Sigmoid colon (tissue), 7 donors: ENCODE data around the gene SCAI. TPM values are rescaled to one million over a fixed set of nuclear protein-coding genes. Genes with fewer than 3 reads are reported as not detected.
A peak's percentile ranks its signal among the peaks of the same experiment; 100 is the strongest.

Experiments used
- DNase-seq: peaks from one replicate; pipeline ENCODE4 v3.0.0-alpha.2; 2019
- H3K27ac ChIP-seq, 4 donors: fragments of 200-600 bp; sonication (generic); one replicate each; pipeline ENCODE4 v1.5.1; 2016 to 2019; ENCODE audit warnings: mild to moderate bottlenecking in 1 of 4
- H3K27me3 ChIP-seq, 3 donors: fragments of 200-600 bp; sonication (generic); one replicate each; pipeline ENCODE4 v1.5.1; 2019; ENCODE audit warnings: mild to moderate bottlenecking in 1 of 3
- H3K36me3 ChIP-seq, 4 donors: fragments of 200-600 bp; sonication (generic); one replicate each; pipeline ENCODE4 v1.5.1; 2016 to 2019
- H3K4me1 ChIP-seq, 4 donors: fragments of 200-600 bp; sonication (generic); one replicate each; pipeline ENCODE4 v1.5.1; 2017 to 2019
- H3K4me3 ChIP-seq, 4 donors: fragments of 200-600 bp; sonication (generic); one replicate each; pipeline ENCODE4 v1.5.1; 2017 to 2019; ENCODE audit warnings: mild to moderate bottlenecking in 2 of 4, moderate library complexity in 1 of 4
- H3K9me3 ChIP-seq, 4 donors: fragments of 200-600 bp in 3 of 4; sonication (generic) in 3 of 4; one replicate each; pipeline versions ENCODE4 v1.5.1 to v1.6.1; 2013 to 2019
- EP300 ChIP-seq, 4 donors: sonication (generic); formaldehyde crosslinking; IDR thresholded peaks; one replicate each; pipeline ENCODE4 v1.6.1; 2017; ENCODE audit warnings: antibody characterized with exemption in 4 of 4
- POLR2A ChIP-seq, 2 donors: fragments of 450-650 bp; IDR thresholded peaks; one replicate each; pipeline ENCODE4 v1.6.1; 2016; ENCODE audit warnings: antibody characterized with exemption in 2 of 2, mild to moderate bottlenecking in 2 of 2, moderate library complexity in 2 of 2
- POLR2AphosphoS5 ChIP-seq, 4 donors: sonication (generic); formaldehyde crosslinking; IDR thresholded peaks; one replicate each; pipeline ENCODE4 v1.6.1; 2017; ENCODE audit warnings: antibody characterized with exemption in 4 of 4
- WGBS, 2 donors: extraction: QIAGEN DNeasy Blood & Tissue Kit; methylation state at CpG; one replicate each; pipeline ENCODE4 v1.1.7; 2013; 5-methylcytosine and 5-hydroxymethylcytosine counted together
- intact Hi-C: fragments of 100-400 bp; cut with DNase I; formaldehyde crosslinking; loops from one replicate; pipeline ENCODE4 v1.15.1; 2023
- polyA plus RNA-seq, 3 donors: library from polyadenylated mRNA; stranded (reverse); fragments of 200-250 nt; gene quantifications; one replicate each; pipeline ENCODE4 v1.2.3, GENCODE V29; 2013
- total RNA-seq, 4 donors: library from RNA; depleted of rRNA; stranded (reverse); fragments of >200 nt; gene quantifications; one replicate each; pipeline ENCODE4 v1.1.0, GENCODE V29; 2016
- TF ChIP-seq, protein P1 (sequence below), 4 experiments: fragments of 450-650 bp in 3 of 4; fragments of 200-600 bp in 1 of 4; IDR thresholded peaks; one replicate each; pipeline ENCODE4 v1.5.1; 2016 to 2019; ENCODE audit warnings: antibody characterized with exemption in 4 of 4, mild to moderate bottlenecking in 3 of 4, moderate library complexity in 2 of 4
- donor health status: healthy with polysubstance abuse.
- donor health status: Bipolar disorder and iron deficiency.
- donor health status: healthy.

The SCAI gene
- total and polyA plus RNA-seq, 7 donors = under 0.01 to 15.8 (median 5.4) TPM

DNA sequence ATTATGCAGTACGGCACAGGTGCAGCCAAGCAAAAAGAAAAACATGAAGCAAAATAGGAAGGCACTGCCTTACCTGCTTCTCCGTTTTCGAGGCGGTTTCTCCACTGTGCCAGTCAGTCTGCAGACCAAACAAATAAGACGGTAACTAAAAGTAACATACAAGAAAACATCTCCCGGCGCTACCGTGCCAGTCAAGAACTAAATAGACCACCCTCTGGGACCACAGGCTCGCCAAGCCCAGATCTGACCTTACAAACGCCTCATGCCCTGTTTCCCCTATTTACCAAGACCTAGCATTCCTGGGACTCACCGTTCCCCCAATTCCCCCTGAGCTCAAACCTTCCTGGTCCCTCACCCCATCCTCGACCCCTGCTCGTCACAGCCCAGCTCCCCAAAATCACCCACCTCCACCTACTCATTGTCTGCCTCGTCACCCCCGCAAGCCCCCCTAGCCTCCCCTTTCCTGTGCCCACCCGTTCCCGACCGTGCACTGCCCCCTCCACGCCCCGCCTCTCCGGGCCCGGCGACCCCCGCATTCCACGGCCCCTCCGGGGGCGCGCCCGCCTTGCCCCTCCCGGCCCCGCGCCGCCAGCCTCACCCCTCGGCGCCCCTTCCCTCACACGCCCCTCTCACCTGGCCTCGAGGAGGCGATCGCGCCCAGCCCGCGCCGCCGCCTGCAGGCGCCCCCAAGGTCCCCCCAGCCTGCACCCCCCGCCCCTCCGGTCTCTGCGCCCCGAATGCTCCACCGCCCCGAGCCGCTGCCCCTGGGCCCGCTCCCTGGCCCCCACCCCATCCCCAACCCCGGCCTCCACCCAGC is 560 bp downstream of the SCAI start:
- peak overlapping the region; percentile 73 to 96 (median 86) for H3K4me3 ChIP-seq
- TF ChIP-seq, protein P1, sequence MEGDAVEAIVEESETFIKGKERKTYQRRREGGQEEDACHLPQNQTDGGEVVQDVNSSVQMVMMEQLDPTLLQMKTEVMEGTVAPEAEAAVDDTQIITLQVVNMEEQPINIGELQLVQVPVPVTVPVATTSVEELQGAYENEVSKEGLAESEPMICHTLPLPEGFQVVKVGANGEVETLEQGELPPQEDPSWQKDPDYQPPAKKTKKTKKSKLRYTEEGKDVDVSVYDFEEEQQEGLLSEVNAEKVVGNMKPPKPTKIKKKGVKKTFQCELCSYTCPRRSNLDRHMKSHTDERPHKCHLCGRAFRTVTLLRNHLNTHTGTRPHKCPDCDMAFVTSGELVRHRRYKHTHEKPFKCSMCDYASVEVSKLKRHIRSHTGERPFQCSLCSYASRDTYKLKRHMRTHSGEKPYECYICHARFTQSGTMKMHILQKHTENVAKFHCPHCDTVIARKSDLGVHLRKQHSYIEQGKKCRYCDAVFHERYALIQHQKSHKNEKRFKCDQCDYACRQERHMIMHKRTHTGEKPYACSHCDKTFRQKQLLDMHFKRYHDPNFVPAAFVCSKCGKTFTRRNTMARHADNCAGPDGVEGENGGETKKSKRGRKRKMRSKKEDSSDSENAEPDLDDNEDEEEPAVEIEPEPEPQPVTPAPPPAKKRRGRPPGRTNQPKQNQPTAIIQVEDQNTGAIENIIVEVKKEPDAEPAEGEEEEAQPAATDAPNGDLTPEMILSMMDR (IDR thresholded peaks at IDR 0.05) = no peak
- TF ChIP-seq POLR2AphosphoS5 (IDR thresholded peaks at IDR 0.05) (no peak), EP300 (IDR thresholded peaks at IDR 0.05) (no peak), POLR2A (IDR thresholded peaks at IDR 0.05) (no peak)
- no peaks in the 10 kb centered on the region for H3K9me3 ChIP-seq
- H3K36me3 ChIP-seq = no peaks in the 10 kb centered on the region
- peak overlapping the region; percentile 83 to 87 (median 84) for H3K27ac ChIP-seq
- 1 to 2% methylated on average over 54 of the region's 54 CpGs for WGBS, 2 donors
- H3K4me1 ChIP-seq = peaks cover 0 to 45% (median 29%) of the 10 kb centered on the region in 4 donors
- DNase-seq = peak; percentile 66
- intact Hi-C loops = loop anchor here (1.0 to 5.0 kb wide), 3 partner anchors 201 to 370 kb away; partner anchors contain the start of genes GOLGA1 and NR6A1
- no peaks in the 10 kb centered on the region for H3K27me3 ChIP-seq

DNA sequence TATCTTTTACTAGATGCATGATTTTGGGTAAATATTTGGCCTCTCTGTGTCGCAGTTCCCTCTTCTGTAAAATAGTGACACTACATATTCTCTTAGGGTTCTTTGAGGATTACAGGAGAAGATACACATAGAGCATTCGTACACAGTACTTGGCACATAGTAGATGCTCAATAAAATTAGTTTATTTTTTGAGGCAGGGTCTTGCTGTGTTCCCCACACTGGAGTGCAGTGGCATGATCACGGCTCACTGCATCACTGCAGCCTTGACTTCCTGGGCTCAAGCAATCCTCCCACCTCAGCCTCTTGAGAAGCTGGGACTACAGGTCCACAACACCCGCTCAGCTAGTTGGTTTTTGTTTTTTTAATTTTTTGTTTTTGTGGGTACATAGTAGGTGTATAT is 1.6 kb downstream of the SCAI start:
- no peak overlapping the region for H3K27ac ChIP-seq
- intact Hi-C loops = loop anchor here (5.0 kb wide), 2 partner anchors 274 to 369 kb away; partner anchors contain the start of gene NR6A1
- H3K27me3 ChIP-seq = no peaks in the 10 kb centered on the region
- H3K36me3 ChIP-seq = no peaks in the 10 kb centered on the region
- DNase-seq = no peak
- H3K4me3 ChIP-seq = no peak overlapping the region
- TF ChIP-seq, protein P1 (IDR thresholded peaks at IDR 0.05) = no peak
- TF ChIP-seq POLR2A (IDR thresholded peaks at IDR 0.05) (no peak), EP300 (IDR thresholded peaks at IDR 0.05) (no peak), POLR2AphosphoS5 (IDR thresholded peaks at IDR 0.05) (no peak)
- no peaks in the 10 kb centered on the region for H3K9me3 ChIP-seq
- H3K4me1 ChIP-seq = peaks cover 0 to 37% (median 22%) of the 10 kb centered on the region in 4 donors
- WGBS, 2 donors = 83 to 92% methylated on average over 4 of the region's 4 CpGs

DNA sequence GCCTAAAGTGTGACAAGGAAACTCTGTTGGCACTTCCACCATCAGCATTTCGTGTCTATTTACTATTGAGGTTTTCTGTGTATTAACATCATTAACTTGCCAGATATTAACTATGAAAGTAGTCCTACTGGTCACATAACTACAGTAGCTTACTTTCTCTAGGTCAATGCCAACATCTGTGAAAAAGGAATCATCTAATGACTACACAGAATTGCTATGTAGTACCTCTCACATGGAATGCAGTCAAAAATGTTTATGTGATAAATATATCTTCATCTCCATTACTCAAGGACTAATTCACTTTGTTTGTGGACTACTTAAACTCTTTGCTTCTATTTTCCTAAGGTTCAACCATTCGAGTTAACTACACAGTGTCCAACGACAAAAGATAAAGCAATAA is 2.1 kb downstream of the SCAI start:
- TF ChIP-seq POLR2A (IDR thresholded peaks at IDR 0.05) = no peak
- TF ChIP-seq POLR2AphosphoS5 (IDR thresholded peaks at IDR 0.05) = no peak
- TF ChIP-seq, protein P1 (IDR thresholded peaks at IDR 0.05) = no peak
- no peaks in the 10 kb centered on the region for H3K36me3 ChIP-seq
- no peak for DNase-seq
- no peaks in the 10 kb centered on the region for H3K9me3 ChIP-seq
- H3K27ac ChIP-seq = no peak overlapping the region
- H3K4me3 ChIP-seq = no peak overlapping the region
- peaks cover 0 to 32% (median 19%) of the 10 kb centered on the region in 4 donors for H3K4me1 ChIP-seq
- no peaks in the 10 kb centered on the region for H3K27me3 ChIP-seq
- intact Hi-C loops = loop anchor here (5.0 kb wide), 2 partner anchors 274 to 369 kb away; partner anchors contain the start of gene NR6A1
- 79 to 85% methylated on average over 3 of the region's 3 CpGs for WGBS, 2 donors

DNA sequence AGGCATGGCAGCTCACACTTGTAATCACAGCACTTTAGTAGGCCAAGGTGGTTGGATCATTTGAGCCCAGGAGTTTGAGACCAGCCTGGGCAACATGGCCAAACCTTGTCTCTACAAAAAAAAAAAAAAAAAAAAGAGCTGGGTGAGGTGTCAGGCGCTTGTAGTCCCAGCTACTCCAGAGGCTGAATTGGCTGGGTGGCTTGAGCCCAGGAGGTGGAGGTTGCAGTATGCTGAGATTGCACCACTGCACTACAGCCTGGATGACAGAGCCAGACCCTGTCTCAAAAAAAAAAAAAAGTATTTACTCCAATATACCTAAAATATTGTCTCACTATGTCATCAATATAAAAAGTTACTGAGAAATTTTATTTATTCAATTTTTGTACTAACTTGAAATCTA is 2.8 kb downstream of the SCAI start:
- no peak for TF ChIP-seq POLR2A (IDR thresholded peaks at IDR 0.05)
- TF ChIP-seq POLR2AphosphoS5 (IDR thresholded peaks at IDR 0.05) = no peak
- TF ChIP-seq, protein P1 (IDR thresholded peaks at IDR 0.05) = no peak
- no peak for TF ChIP-seq EP300 (IDR thresholded peaks at IDR 0.05)
- no peaks in the 10 kb centered on the region for H3K36me3 ChIP-seq
- H3K27ac ChIP-seq = no peak overlapping the region
- no peak for DNase-seq
- WGBS, 2 donors = 81 to 100% methylated on average over 1 of the region's 1 CpG
- H3K27me3 ChIP-seq = no peaks in the 10 kb centered on the region
- peaks cover 0 to 26% (median 15%) of the 10 kb centered on the region in 4 donors for H3K4me1 ChIP-seq
- H3K4me3 ChIP-seq = no peak overlapping the region
- intact Hi-C loops = loop anchor here (5.0 kb wide), 2 partner anchors 273 to 368 kb away; partner anchors contain the start of gene NR6A1
- no peaks in the 10 kb centered on the region for H3K9me3 ChIP-seq
